ENCODE results near the gene DENND1A. TPM values are rescaled to one million over a fixed set of nuclear protein-coding genes. Genes with fewer than 3 reads are reported as not detected.

Gene DENND1A
- total RNA-seq, 4 donors from 2014 or later = 20.9 to 33.6 (median 23.7) TPM

- H3K36me3 ChIP-seq = no peaks in the 10 kb centered on the region
- H3K9me3 ChIP-seq = peaks cover 0 to 19% (median 0%) of the 10 kb centered on the region in 3 donors
- H3K27ac ChIP-seq = no peak overlapping the region
- H3K4me1 ChIP-seq = no peaks in the 10 kb centered on the region
- H3K4me3 ChIP-seq = no peak overlapping the region
- ATAC-seq = no peak
- WGBS, 2 donors (ENCODE audit: low coverage in 1 of 2) = 75 to 84% methylated on average over 5 of the region's 5 CpGs
- TF ChIP-seq POLR2AphosphoS5 (IDR thresholded peaks at IDR 0.05) (no peak), POLR2A (IDR thresholded peaks at IDR 0.05) (no peak)
- H3K27me3 ChIP-seq = no peaks in the 10 kb centered on the region
Observed at GRCh38 chr9:123825342-123826060, 104.4 kb downstream of the DENND1A start.

- no peaks in the 10 kb centered on the region for H3K27me3 ChIP-seq
- no peaks in the 10 kb centered on the region for H3K36me3 ChIP-seq
- H3K9me3 ChIP-seq = peaks cover 0 to 10% (median 0%) of the 10 kb centered on the region in 3 donors
- H3K4me3 ChIP-seq = no peak overlapping the region
- no peak for TF ChIP-seq EP300 (IDR thresholded peaks at IDR 0.05)
- TF ChIP-seq CTCF (IDR thresholded peaks at IDR 0.05) = no peak
- no peak for TF ChIP-seq POLR2A (IDR thresholded peaks at IDR 0.05)
- no peak for TF ChIP-seq POLR2AphosphoS5 (IDR thresholded peaks at IDR 0.05)
- 87 to 95% methylated on average over 6 to 7 of the region's 7 CpGs for WGBS, 2 donors (ENCODE audit: low coverage in 1 of 2)
- no peak for ATAC-seq
- no peaks in the 10 kb centered on the region for H3K4me1 ChIP-seq
- H3K27ac ChIP-seq = no peak overlapping the region
Observed at GRCh38 chr9:123823194-123823947, 106.6 kb downstream of the DENND1A start.

- Histone ChIP-seq H3K4me3 (no peak overlapping the region), H3K36me3 (no peaks in the 10 kb centered on the region), H3K27ac (no peak overlapping the region), H3K9me3 (no peaks in the 10 kb centered on the region), H3K4me1 (no peaks in the 10 kb centered on the region), H3K27me3 (no peaks in the 10 kb centered on the region)
- WGBS, 2 donors (ENCODE audit: low coverage in 1 of 2) = 71 to 83% methylated on average over 2 of the region's 2 CpGs
- TF ChIP-seq POLR2A (IDR thresholded peaks at IDR 0.05) (no peak), CTCF (IDR thresholded peaks at IDR 0.05) (no peak), EP300 (IDR thresholded peaks at IDR 0.05) (no peak), POLR2AphosphoS5 (IDR thresholded peaks at IDR 0.05) (no peak)
- ATAC-seq = no peak
Observed at GRCh38 chr9:123821619-123822018, 108.3 kb downstream of the DENND1A start.

- no peaks in the 10 kb centered on the region for H3K9me3 ChIP-seq
- WGBS, 2 donors (ENCODE audit: low coverage in 1 of 2) = 83 to 97% methylated on average over 2 to 4 of the region's 4 CpGs
Observed at GRCh38 chr9:123820139-123820538, 109.8 kb downstream of the DENND1A start.

More at GRCh38 chr9:123820139-123820538, 109.8 kb downstream of the DENND1A start:
- no peak for TF ChIP-seq POLR2A (IDR thresholded peaks at IDR 0.05)
- no peak for TF ChIP-seq EP300 (IDR thresholded peaks at IDR 0.05)
- no peak for TF ChIP-seq POLR2AphosphoS5 (IDR thresholded peaks at IDR 0.05)
- TF ChIP-seq CTCF (IDR thresholded peaks at IDR 0.05) = no peak
- H3K4me1 ChIP-seq = no peaks in the 10 kb centered on the region
- ATAC-seq = no peak
- H3K27me3 ChIP-seq = no peaks in the 10 kb centered on the region
- H3K4me3 ChIP-seq = no peak overlapping the region
- no peaks in the 10 kb centered on the region for H3K36me3 ChIP-seq
- no peak overlapping the region for H3K27ac ChIP-seq
